UCSD-AML1 (cell line): ENCODE measurements around the gene ADGRB2.

Source experiments
- DNase-seq: peaks from one replicate; lab custom pipeline; 2025; ENCODE audit not compliant: unreplicated experiment; lab: John Stamatoyannopoulos, UW

The ADGRB2 gene

GRCh38 chr1:31704271-31705079 lies 59.7 kb downstream of the ADGRB2 start:
- no peak for DNase-seq

GRCh38 chr1:31703431-31704270 lies 60.5 kb downstream of the ADGRB2 start, which contains the start of gene COL16A1:
TSS of gene COL16A1 (minus strand) at chr1:31704017. CDS start at chr1:31702193, 1,824 bp downstream.
- DNase-seq = no peak

- DNase-seq = no peak
Measured at GRCh38 chr1:31702836-31703404, 61.2 kb downstream of the ADGRB2 start.

GRCh38 chr1:31701091-31701736 lies 62.9 kb downstream of the ADGRB2 start:
- no peak for DNase-seq

GRCh38 chr1:31700468-31701090 lies 63.6 kb downstream of the ADGRB2 start:
- no peak for DNase-seq

- peak; percentile 14 for DNase-seq
Measured at GRCh38 chr1:31699341-31699891, 64.7 kb downstream of the ADGRB2 start.

GRCh38 chr1:31697369-31697984 lies 66.7 kb downstream of the ADGRB2 start:
- no peak for DNase-seq

- DNase-seq = no peak
Measured at GRCh38 chr1:31696242-31696641, 67.9 kb downstream of the ADGRB2 start.

- DNase-seq = no peak
Measured at GRCh38 chr1:31695327-31695726, 68.8 kb downstream of the ADGRB2 start.

GRCh38 chr1:31694964-31695313 lies 69.2 kb downstream of the ADGRB2 start:
- DNase-seq = no peak

GRCh38 chr1:31694069-31694963 lies 69.8 kb downstream of the ADGRB2 start:
- DNase-seq = no peak

- no peak for DNase-seq
Measured at GRCh38 chr1:31693231-31693630, 70.9 kb downstream of the ADGRB2 start.

GRCh38 chr1:31691951-31692350 lies 72.2 kb downstream of the ADGRB2 start:
- DNase-seq = no peak

- no peak for DNase-seq
Measured at GRCh38 chr1:31691446-31691845, 72.7 kb downstream of the ADGRB2 start.

- no peak for DNase-seq
Measured at GRCh38 chr1:31690921-31691320, 73.2 kb downstream of the ADGRB2 start.

- peak; percentile 28 for DNase-seq
Measured at GRCh38 chr1:31689854-31690253, 74.3 kb downstream of the ADGRB2 start.

- no peak for DNase-seq
Measured at GRCh38 chr1:31689379-31689778, 74.8 kb downstream of the ADGRB2 start.

GRCh38 chr1:31688233-31688918 lies 75.8 kb downstream of the ADGRB2 start:
- no peak for DNase-seq
